ENCODE measurements around the gene EPHB1.

Gene EPHB1

GRCh38 chr3:134794950-134795745 is at the start of gene EPHB1:
EPHB1 (plus strand) TSS chr3:134795260.
- DNase-seq, result peak; percentile 93

- DNase-seq, result no peak
Observed at GRCh38 chr3:134748698-134749097, 46.4 kb upstream of the EPHB1 start.

GRCh38 chr3:134749174-134749573 is 45.9 kb upstream of the EPHB1 start:
- DNase-seq, result no peak

- no peak for DNase-seq
Observed at GRCh38 chr3:134749802-134750553, 45.1 kb upstream of the EPHB1 start.

- DNase-seq, result no peak
Observed at GRCh38 chr3:134751831-134752230, 43.2 kb upstream of the EPHB1 start.

GRCh38 chr3:134752761-134753461 is 42.1 kb upstream of the EPHB1 start:
- DNase-seq, result no peak

- DNase-seq, result no peak
Observed at GRCh38 chr3:134753999-134754742, 40.9 kb upstream of the EPHB1 start.

GRCh38 chr3:134754768-134755559 is 40.1 kb upstream of the EPHB1 start:
- no peak for DNase-seq

- DNase-seq, result no peak
Observed at GRCh38 chr3:134755821-134756220, 39.2 kb upstream of the EPHB1 start.

- no peak for DNase-seq
Observed at GRCh38 chr3:134757549-134758069, 37.5 kb upstream of the EPHB1 start.

GRCh38 chr3:134761213-134761612 is 33.8 kb upstream of the EPHB1 start:
- DNase-seq, result no peak

GRCh38 chr3:134762016-134762415 is 33.0 kb upstream of the EPHB1 start:
- DNase-seq, result no peak

GRCh38 chr3:134765468-134765867 is 29.6 kb upstream of the EPHB1 start:
- DNase-seq, result no peak

GRCh38 chr3:134766290-134766689 is 28.8 kb upstream of the EPHB1 start:
- no peak for DNase-seq

- no peak for DNase-seq
Observed at GRCh38 chr3:134768116-134768515, 26.9 kb upstream of the EPHB1 start.

- DNase-seq, result no peak
Observed at GRCh38 chr3:134768837-134769236, 26.2 kb upstream of the EPHB1 start.

GRCh38 chr3:134769287-134769868 is 25.7 kb upstream of the EPHB1 start:
- no peak for DNase-seq

GRCh38 chr3:134772011-134772410 is 23.0 kb upstream of the EPHB1 start:
- no peak for DNase-seq

GRCh38 chr3:134772591-134772990 is 22.5 kb upstream of the EPHB1 start:
- no peak for DNase-seq

- no peak for DNase-seq
Observed at GRCh38 chr3:134775831-134776230, 19.2 kb upstream of the EPHB1 start.

- no peak for DNase-seq
Observed at GRCh38 chr3:134776518-134776917, 18.5 kb upstream of the EPHB1 start.

Data from NCI-H748 treated with DMSO at 0.1 percent for 48 hours (cell line).